ENCODE data around the gene NT5DC1. TPM values are rescaled to one million over a fixed set of nuclear protein-coding genes. Genes with fewer than 3 reads are reported as not detected.

Gene NT5DC1
- total RNA-seq, 1 donor from 2014 or later, result 21.5 TPM

GRCh38 chr6:116215414-116215813, 114.8 kb downstream of the NT5DC1 start:
- intact Hi-C loops (cut with DNase I), result no loop called here
- ATAC-seq (no peak), DNase-seq (ENCODE audit: low spot score) (no peak)

- intact Hi-C loops (cut with DNase I), result no loop called here
- no peak for DNase-seq (ENCODE audit: low spot score)
- ATAC-seq, result peak; percentile 78
Measured at GRCh38 chr6:116217069-116217468, 116.4 kb downstream of the NT5DC1 start.

- ATAC-seq, result peak; percentile 45
- intact Hi-C loops (cut with DNase I), result no loop called here
- DNase-seq (ENCODE audit: low spot score), result no peak
Measured at GRCh38 chr6:116218172-116218633, 117.5 kb downstream of the NT5DC1 start.

- DNase-seq (ENCODE audit: low spot score), result no peak
- intact Hi-C loops (cut with DNase I), result no loop called here
Measured at GRCh38 chr6:116218866-116219265, 118.2 kb downstream of the NT5DC1 start.

GRCh38 chr6:116221067-116221466, 120.4 kb downstream of the NT5DC1 start:
- intact Hi-C loops (cut with DNase I), result no loop called here
- no peak for ATAC-seq
- DNase-seq (ENCODE audit: low spot score), result no peak

More at GRCh38 chr6:116218866-116219265, 118.2 kb downstream of the NT5DC1 start:
- no peak for ATAC-seq

- ATAC-seq (no peak), DNase-seq (ENCODE audit: low spot score) (no peak)
- intact Hi-C loops (cut with DNase I), result no loop called here
Measured at GRCh38 chr6:116221911-116222310, 121.3 kb downstream of the NT5DC1 start.

- DNase-seq (ENCODE audit: low spot score) (no peak), ATAC-seq (no peak)
- intact Hi-C loops (cut with DNase I), result no loop called here
Measured at GRCh38 chr6:116223355-116223754, 122.7 kb downstream of the NT5DC1 start.

- intact Hi-C loops (cut with DNase I), result no loop called here
- ATAC-seq (peak; percentile 98), DNase-seq (ENCODE audit: low spot score) (peak; percentile 92)
Measured at GRCh38 chr6:116229287-116229913, 128.7 kb downstream of the NT5DC1 start.

GRCh38 chr6:116234689-116235088, 134.0 kb downstream of the NT5DC1 start:
- DNase-seq (ENCODE audit: low spot score), result no peak
- intact Hi-C loops (cut with DNase I), result no loop called here
- ATAC-seq, result no peak

- DNase-seq (ENCODE audit: low spot score) (no peak), ATAC-seq (no peak)
- intact Hi-C loops (cut with DNase I), result no loop called here
Measured at GRCh38 chr6:116238083-116238482, 137.4 kb downstream of the NT5DC1 start.

GRCh38 chr6:116239256-116239655, 138.6 kb downstream of the NT5DC1 start:
- DNase-seq (ENCODE audit: low spot score), result no peak
- intact Hi-C loops (cut with DNase I), result no loop called here
- no peak for ATAC-seq

- ATAC-seq (no peak), DNase-seq (ENCODE audit: low spot score) (no peak)
- intact Hi-C loops (cut with DNase I), result no loop called here
Measured at GRCh38 chr6:116239856-116240255, 139.2 kb downstream of the NT5DC1 start.

- intact Hi-C loops (cut with DNase I), result no loop called here
- DNase-seq (ENCODE audit: low spot score) (no peak), ATAC-seq (no peak)
Measured at GRCh38 chr6:116244284-116244683, 143.6 kb downstream of the NT5DC1 start.

- intact Hi-C loops (cut with DNase I), result no loop called here
- no peak for DNase-seq (ENCODE audit: low spot score)
- ATAC-seq, result no peak
Measured at GRCh38 chr6:116246089-116246488, 145.4 kb downstream of the NT5DC1 start.

- intact Hi-C loops (cut with DNase I), result no loop called here
- ATAC-seq (no peak), DNase-seq (ENCODE audit: low spot score) (no peak)
Measured at GRCh38 chr6:116247285-116247684, 146.6 kb downstream of the NT5DC1 start.

GRCh38 chr6:116248577-116248976, 147.9 kb downstream of the NT5DC1 start:
- no peak for DNase-seq (ENCODE audit: low spot score)
- no peak for ATAC-seq
- intact Hi-C loops (cut with DNase I), result no loop called here

- no peak for DNase-seq (ENCODE audit: low spot score)
- intact Hi-C loops (cut with DNase I), result no loop called here
- ATAC-seq, result no peak
Measured at GRCh38 chr6:116251568-116252384, 151.1 kb downstream of the NT5DC1 start.

- ATAC-seq, result no peak
- DNase-seq (ENCODE audit: low spot score), result no peak
- intact Hi-C loops (cut with DNase I), result no loop called here
Measured at GRCh38 chr6:116253188-116253504, 152.5 kb downstream of the NT5DC1 start.

- DNase-seq (ENCODE audit: low spot score), result peak; percentile 97
- intact Hi-C loops (cut with DNase I), result no loop called here
Measured at GRCh38 chr6:116253505-116254296, 153.0 kb downstream of the NT5DC1 start, which contains the start of gene TSPYL4. TSS of gene TSPYL4 (minus strand) at chr6:116254075. CDS start at chr6:116254008, 67 bp downstream.

More at GRCh38 chr6:116253505-116254296, 153.0 kb downstream of the NT5DC1 start, which contains the start of gene TSPYL4:
- peak; percentile 99 for ATAC-seq
